Activated T-helper 17 cell treated with anti-CD3 and anti-CD28 coated beads, Interleukin-2, amount 50 U/mL, for 72 hours (primary cell): Measurements from ENCODE around the gene AHDC1. TPM values are rescaled to one million over a fixed set of nuclear protein-coding genes. Genes with fewer than 3 reads are reported as not detected.
"Not testable (repeated sequence)": the region's sequence is repeated elsewhere in the genome, so short reads cannot be mapped to it uniquely, and the experiment has no call there.

Experiments
- ATAC-seq: fragments of 150-1000 bp; cut with Tn5 transposase; replicated peaks from 2 replicates; pipeline ENCODE4 v1.10.0; 2021; ENCODE audit warnings: mild to moderate bottlenecking, moderate library complexity
- H3K27ac Mint-ChIP-seq: one replicate; pipeline ENCODE4 v1.8.0; 2022; ENCODE audit warnings: mixed read lengths
- H3K27me3 Mint-ChIP-seq: one replicate; pipeline ENCODE4 v1.8.0; 2022; ENCODE audit warnings: mixed read lengths
- H3K36me3 Mint-ChIP-seq: one replicate; pipeline ENCODE4 v1.8.0; 2022; ENCODE audit warnings: low read depth, mild to moderate bottlenecking, mixed read lengths
- H3K4me1 Mint-ChIP-seq: one replicate; pipeline ENCODE4 v1.8.0; 2022; ENCODE audit warnings: mixed read lengths
- H3K4me3 Mint-ChIP-seq: one replicate; pipeline ENCODE4 v1.8.0; 2022; ENCODE audit warnings: mild to moderate bottlenecking, mixed read lengths
- H3K9me3 Mint-ChIP-seq: one replicate; pipeline ENCODE4 v1.8.0; 2022; ENCODE audit warnings: mixed read lengths
- total RNA-seq, 2 donors: library from RNA; stranded (reverse); gene quantifications; one replicate each; pipeline ENCODE4 v1.2.3, GENCODE V29; 2022

The AHDC1 gene
- total RNA-seq, 2 donors from 2014 or later = 13.3 to 22.3 TPM

- no peaks in the 10 kb centered on the region for H3K9me3 Mint-ChIP-seq
- no peak overlapping the region for H3K4me3 Mint-ChIP-seq
- no peaks in the 10 kb centered on the region for H3K36me3 Mint-ChIP-seq
- H3K4me1 Mint-ChIP-seq = peaks cover 15% of the 10 kb centered on the region
- no peak for ATAC-seq
- no peak overlapping the region for H3K27ac Mint-ChIP-seq
- H3K27me3 Mint-ChIP-seq = no peaks in the 10 kb centered on the region
Observed at GRCh38 chr1:27626031-27626935, 22.3 kb upstream of the AHDC1 start.

GRCh38 chr1:27624467-27625178 lies 20.7 kb upstream of the AHDC1 start:
- ATAC-seq = no peak
- peaks cover 10% of the 10 kb centered on the region for H3K4me1 Mint-ChIP-seq
- no peaks in the 10 kb centered on the region for H3K9me3 Mint-ChIP-seq
- no peaks in the 10 kb centered on the region for H3K36me3 Mint-ChIP-seq
- H3K27me3 Mint-ChIP-seq = no peaks in the 10 kb centered on the region
- no peak overlapping the region for H3K4me3 Mint-ChIP-seq
- no peak overlapping the region for H3K27ac Mint-ChIP-seq

- no peak overlapping the region for H3K4me3 Mint-ChIP-seq
Observed at GRCh38 chr1:27623327-27624212, 19.6 kb upstream of the AHDC1 start.

GRCh38 chr1:27622828-27623227 lies 18.9 kb upstream of the AHDC1 start:
- Mint-ChIP-seq H3K27ac (no peak overlapping the region), H3K27me3 (no peaks in the 10 kb centered on the region), H3K36me3 (no peaks in the 10 kb centered on the region), H3K4me1 (peaks cover 10% of the 10 kb centered on the region), H3K9me3 (no peaks in the 10 kb centered on the region), H3K4me3 (no peak overlapping the region)
- ATAC-seq = peak; percentile 48

More at GRCh38 chr1:27623327-27624212, 19.6 kb upstream of the AHDC1 start:
- Mint-ChIP-seq H3K27ac (no peak overlapping the region), H3K27me3 (no peaks in the 10 kb centered on the region), H3K4me1 (peaks cover 3% of the 10 kb centered on the region), H3K9me3 (no peaks in the 10 kb centered on the region), H3K36me3 (no peaks in the 10 kb centered on the region)
- ATAC-seq = no peak

- Mint-ChIP-seq H3K27ac (no peak overlapping the region), H3K36me3 (no peaks in the 10 kb centered on the region), H3K4me3 (no peak overlapping the region), H3K9me3 (no peaks in the 10 kb centered on the region), H3K4me1 (peaks cover 18% of the 10 kb centered on the region), H3K27me3 (no peaks in the 10 kb centered on the region)
- ATAC-seq = no peak
Observed at GRCh38 chr1:27621051-27621920, 17.3 kb upstream of the AHDC1 start.

- not testable (repeated sequence) for H3K36me3 Mint-ChIP-seq, H3K27me3 Mint-ChIP-seq, H3K9me3 Mint-ChIP-seq, ATAC-seq, H3K4me3 Mint-ChIP-seq
- Mint-ChIP-seq H3K27ac (peak overlapping the region; percentile 70), H3K4me1 (peaks cover 18% of the 10 kb centered on the region)
Observed at GRCh38 chr1:27619782-27620438, 16.0 kb upstream of the AHDC1 start.

GRCh38 chr1:27618341-27619082 lies 14.6 kb upstream of the AHDC1 start:
- H3K36me3 Mint-ChIP-seq = no peaks in the 10 kb centered on the region
- H3K27me3 Mint-ChIP-seq = no peaks in the 10 kb centered on the region
- peak overlapping the region; percentile 70 for H3K27ac Mint-ChIP-seq
- ATAC-seq = peak; percentile 89
- H3K4me1 Mint-ChIP-seq = peaks cover 18% of the 10 kb centered on the region
- H3K4me3 Mint-ChIP-seq = peak overlapping the region; percentile 50
- H3K9me3 Mint-ChIP-seq = no peaks in the 10 kb centered on the region

GRCh38 chr1:27617420-27617819 lies 13.5 kb upstream of the AHDC1 start:
- H3K27me3 Mint-ChIP-seq = no peaks in the 10 kb centered on the region
- peaks cover 18% of the 10 kb centered on the region for H3K4me1 Mint-ChIP-seq
- no peaks in the 10 kb centered on the region for H3K36me3 Mint-ChIP-seq
- no peak for ATAC-seq
- peak overlapping the region; percentile 50 for H3K4me3 Mint-ChIP-seq
- peak overlapping the region; percentile 70 for H3K27ac Mint-ChIP-seq
- H3K9me3 Mint-ChIP-seq = no peaks in the 10 kb centered on the region

- H3K36me3 Mint-ChIP-seq = no peaks in the 10 kb centered on the region
- no peaks in the 10 kb centered on the region for H3K9me3 Mint-ChIP-seq
- H3K27ac Mint-ChIP-seq = peak overlapping the region; percentile 53
- ATAC-seq = no peak
- H3K4me3 Mint-ChIP-seq = no peak overlapping the region
- peaks cover 18% of the 10 kb centered on the region for H3K4me1 Mint-ChIP-seq
- no peaks in the 10 kb centered on the region for H3K27me3 Mint-ChIP-seq
Observed at GRCh38 chr1:27616441-27616840, 12.5 kb upstream of the AHDC1 start.

GRCh38 chr1:27615346-27616192 lies 11.6 kb upstream of the AHDC1 start:
- H3K4me1 Mint-ChIP-seq = peaks cover 18% of the 10 kb centered on the region
- H3K9me3 Mint-ChIP-seq = no peaks in the 10 kb centered on the region
- H3K36me3 Mint-ChIP-seq = no peaks in the 10 kb centered on the region
- ATAC-seq = no peak
- H3K27ac Mint-ChIP-seq = peak overlapping the region; percentile 53
- H3K27me3 Mint-ChIP-seq = no peaks in the 10 kb centered on the region
- H3K4me3 Mint-ChIP-seq = no peak overlapping the region

- ATAC-seq = no peak
- H3K4me3 Mint-ChIP-seq = no peak overlapping the region
- H3K27ac Mint-ChIP-seq = no peak overlapping the region
- no peaks in the 10 kb centered on the region for H3K27me3 Mint-ChIP-seq
- H3K36me3 Mint-ChIP-seq = no peaks in the 10 kb centered on the region
- no peaks in the 10 kb centered on the region for H3K9me3 Mint-ChIP-seq
- H3K4me1 Mint-ChIP-seq = peaks cover 18% of the 10 kb centered on the region
Observed at GRCh38 chr1:27614625-27615344, 10.8 kb upstream of the AHDC1 start.
